22Rv1 (cell line): Measurements from ENCODE around the gene TNFSF15.

ENCODE experiments used
- CTCF ChIP-seq: fragments of 450-650 bp; IDR thresholded peaks from 2 replicates; pipeline ENCODE4 v1.5.1; 2017; ENCODE audit warnings: mild to moderate bottlenecking
- ZFX ChIP-seq: fragments of 450-650 bp; IDR thresholded peaks from 2 replicates; pipeline ENCODE4 v1.6.1; 2017; ENCODE audit warnings: antibody characterized with exemption, borderline replicate concordance

GRCh38 chr9:114745108-114745848, 60.6 kb downstream of the TNFSF15 start:
- TF ChIP-seq CTCF (no peak), ZFX (no peak)
